ENCODE results near the gene CUL1.
A peak's percentile ranks its signal among the peaks of the same experiment; 100 is the strongest.
"Not testable (repeated sequence)": the region's sequence is repeated elsewhere in the genome, so short reads cannot be mapped to it uniquely, and the experiment has no call there.

Gene CUL1

GRCh38 chr7:148697256-148698006 is 1.3 kb upstream of the CUL1 start:
- peak; percentile 28 for DNase-seq (ENCODE audit: low spot score)

DNA sequence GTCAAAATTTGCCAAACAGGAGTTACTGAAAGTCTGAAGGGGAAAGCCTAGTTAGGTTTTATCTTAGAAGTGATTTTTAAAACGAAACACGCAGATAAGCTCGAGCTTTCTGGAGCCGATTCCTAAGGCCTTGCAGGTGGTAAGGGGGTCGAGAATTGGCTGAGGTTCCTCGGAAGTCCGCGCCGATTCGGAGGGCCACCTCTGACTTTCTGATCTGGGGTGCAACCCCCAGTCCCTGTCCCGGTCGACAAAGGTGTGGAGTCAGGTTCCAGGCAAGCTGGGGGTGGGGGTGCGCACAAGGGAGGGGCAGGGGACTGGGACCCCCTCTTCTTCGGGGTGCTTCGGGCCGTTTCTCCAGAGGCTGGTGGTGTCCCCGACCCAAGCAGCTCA is 701 bp upstream of the CUL1 start:
- DNase-seq (ENCODE audit: low spot score): no peak

DNA sequence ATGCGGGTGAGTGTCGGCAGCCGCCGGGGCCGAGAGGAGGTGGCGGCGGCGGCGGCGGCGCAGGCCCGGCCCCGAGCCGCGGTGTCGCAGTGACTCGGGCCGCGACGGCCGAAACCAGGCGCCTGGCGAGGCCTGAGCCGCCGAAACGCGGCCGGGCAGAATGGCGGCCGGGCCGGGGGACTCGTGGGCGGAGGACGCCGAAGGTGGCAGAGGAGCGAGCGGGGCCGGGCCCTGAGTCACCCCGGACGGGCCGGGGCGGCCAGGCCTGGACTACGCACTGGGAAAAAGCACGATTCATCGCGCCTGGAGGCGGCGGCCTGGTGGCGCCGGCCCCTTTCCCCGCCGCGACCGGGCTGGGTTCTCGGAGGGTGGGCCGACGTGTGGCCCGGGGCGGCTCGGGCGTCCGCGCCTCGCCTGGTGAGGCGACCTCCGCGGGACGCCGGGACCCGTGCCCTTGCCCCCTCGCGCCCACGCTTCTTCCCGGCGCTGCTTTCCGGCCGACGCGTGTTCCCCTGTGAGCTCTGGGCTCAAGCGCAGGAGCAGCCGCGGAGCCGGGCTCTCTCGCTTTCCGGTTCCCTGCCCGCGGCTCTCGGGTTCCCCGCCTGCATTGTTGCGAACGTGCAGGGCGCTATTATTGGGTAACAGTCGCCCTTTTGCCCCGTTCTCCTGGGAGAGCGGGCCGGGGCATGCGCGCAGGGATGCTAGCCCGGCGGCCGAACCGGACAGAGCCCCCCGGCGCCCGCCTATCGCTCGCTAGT is 500 bp downstream of the CUL1 start:
- peak; percentile 32 for DNase-seq (ENCODE audit: low spot score)

DNA sequence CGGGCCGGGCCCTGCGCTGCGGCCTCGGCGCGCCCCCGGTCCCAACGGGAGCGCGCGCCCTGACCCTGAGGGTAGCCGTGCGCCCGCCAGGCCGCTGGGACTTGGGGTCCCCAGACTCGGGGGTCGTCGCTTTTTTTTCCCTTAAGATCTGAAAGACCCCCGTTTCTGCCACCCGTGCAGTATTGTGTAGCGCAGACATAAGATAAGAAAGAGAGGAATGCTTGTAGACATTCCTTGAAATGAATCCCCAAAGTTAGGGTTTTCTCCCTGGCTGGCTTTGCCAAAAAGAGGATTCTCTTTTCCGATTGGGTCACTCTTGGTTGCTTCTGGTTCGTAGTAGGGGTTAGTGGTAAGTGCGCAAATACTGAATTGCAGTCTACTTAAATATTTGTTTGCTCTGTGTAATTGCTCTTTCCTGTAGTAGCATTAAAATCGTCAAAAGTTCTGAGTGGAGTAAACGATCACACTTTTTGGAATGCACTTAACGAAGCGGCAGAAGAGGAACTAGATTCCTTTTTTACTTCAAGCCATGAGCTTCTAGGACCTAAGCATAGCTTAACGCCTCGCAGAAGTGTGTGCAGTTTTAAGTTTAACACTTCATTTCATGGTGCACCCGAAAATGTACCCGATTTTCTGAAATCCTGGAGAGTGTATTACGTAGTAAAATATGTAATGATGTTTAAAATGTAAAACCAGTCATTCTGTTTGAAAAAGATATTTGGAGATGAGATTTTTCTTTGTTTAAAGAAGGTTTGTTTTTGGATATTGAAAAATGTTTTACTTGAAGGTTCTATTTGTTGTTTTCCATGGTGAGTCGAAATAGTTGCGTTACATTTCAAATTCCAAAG is 1.3 kb downstream of the CUL1 start:
- no peak for DNase-seq (ENCODE audit: low spot score)

GRCh38 chr7:148700661-148701064 is 2.0 kb downstream of the CUL1 start:
- peak; percentile 45 for DNase-seq (ENCODE audit: low spot score)

- DNase-seq (ENCODE audit: low spot score): no peak
Measured at GRCh38 chr7:148701414-148701813, 2.7 kb downstream of the CUL1 start.

GRCh38 chr7:148702876-148703670 is 4.4 kb downstream of the CUL1 start:
- DNase-seq (ENCODE audit: low spot score): no peak

- DNase-seq (ENCODE audit: low spot score): not testable (repeated sequence)
Measured at GRCh38 chr7:148703671-148703962, 4.9 kb downstream of the CUL1 start.

DNA sequence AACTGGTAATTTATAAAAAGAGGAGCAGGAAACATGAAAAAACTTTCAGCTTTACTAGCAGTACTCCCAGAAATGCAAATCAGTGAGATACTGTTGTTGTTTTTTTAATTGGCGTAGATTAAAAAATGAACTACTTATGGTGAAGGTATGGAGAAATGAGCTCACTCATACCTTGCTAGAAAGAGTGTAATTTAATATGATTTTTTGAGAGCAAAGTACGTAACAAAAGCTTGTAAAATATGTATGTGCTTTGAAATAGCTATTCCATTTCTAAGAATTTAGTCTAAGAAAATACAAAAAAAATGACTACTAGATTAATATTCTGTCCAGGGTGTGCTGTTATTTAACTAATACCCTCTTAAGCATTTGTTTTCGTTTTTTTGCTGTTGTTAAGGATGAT is 5.5 kb downstream of the CUL1 start:
- no peak for DNase-seq (ENCODE audit: low spot score)

DNA sequence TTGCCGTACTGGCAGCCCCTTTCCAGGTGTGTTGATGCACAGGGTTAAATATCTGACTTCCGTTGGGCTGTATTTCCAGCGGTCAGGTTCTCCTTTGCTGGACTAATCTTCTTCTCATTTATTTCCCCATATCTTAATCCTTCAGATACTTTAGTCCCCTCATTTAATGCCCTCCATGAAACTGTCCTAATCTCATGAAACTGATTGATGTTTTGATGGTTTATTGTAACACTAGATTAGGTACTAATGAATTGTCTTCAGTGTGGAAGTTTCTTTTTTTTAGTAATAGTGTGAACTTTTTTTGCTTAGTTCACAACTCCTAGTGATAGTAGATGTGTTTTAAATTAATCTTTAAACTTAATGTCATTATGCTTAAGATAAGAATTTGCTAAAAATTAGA is 6.3 kb downstream of the CUL1 start:
- no peak for DNase-seq (ENCODE audit: low spot score)

GRCh38 chr7:148706368-148706767 is 7.7 kb downstream of the CUL1 start:
- DNase-seq (ENCODE audit: low spot score): no peak

GRCh38 chr7:148708026-148708885 is 9.6 kb downstream of the CUL1 start:
- DNase-seq (ENCODE audit: low spot score): no peak

- DNase-seq (ENCODE audit: low spot score): no peak
Measured at GRCh38 chr7:148709014-148709413, 10.3 kb downstream of the CUL1 start.

DNA sequence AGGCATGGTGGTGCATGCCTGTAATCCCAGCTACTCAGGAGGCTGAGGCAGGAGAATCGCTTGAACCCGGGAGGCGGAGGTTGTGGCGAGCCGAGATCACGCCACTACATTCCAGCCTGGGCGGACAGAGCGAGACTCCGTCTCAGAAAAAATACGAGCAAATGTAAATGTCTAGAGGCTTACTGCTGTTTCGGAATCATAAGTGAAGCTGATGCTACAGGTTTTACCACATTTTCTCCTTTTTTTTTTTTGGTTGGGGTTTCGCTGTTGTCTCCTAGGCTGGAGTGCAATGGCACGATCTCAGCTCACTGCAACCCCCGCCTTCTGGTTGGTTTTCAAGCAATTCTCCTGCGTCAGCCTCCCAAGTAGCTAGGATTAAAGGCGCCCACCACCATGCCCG is 11.7 kb downstream of the CUL1 start:
- DNase-seq (ENCODE audit: low spot score): not testable (repeated sequence)

GRCh38 chr7:148711191-148712102 is 12.7 kb downstream of the CUL1 start:
- no peak for DNase-seq (ENCODE audit: low spot score)

DNA sequence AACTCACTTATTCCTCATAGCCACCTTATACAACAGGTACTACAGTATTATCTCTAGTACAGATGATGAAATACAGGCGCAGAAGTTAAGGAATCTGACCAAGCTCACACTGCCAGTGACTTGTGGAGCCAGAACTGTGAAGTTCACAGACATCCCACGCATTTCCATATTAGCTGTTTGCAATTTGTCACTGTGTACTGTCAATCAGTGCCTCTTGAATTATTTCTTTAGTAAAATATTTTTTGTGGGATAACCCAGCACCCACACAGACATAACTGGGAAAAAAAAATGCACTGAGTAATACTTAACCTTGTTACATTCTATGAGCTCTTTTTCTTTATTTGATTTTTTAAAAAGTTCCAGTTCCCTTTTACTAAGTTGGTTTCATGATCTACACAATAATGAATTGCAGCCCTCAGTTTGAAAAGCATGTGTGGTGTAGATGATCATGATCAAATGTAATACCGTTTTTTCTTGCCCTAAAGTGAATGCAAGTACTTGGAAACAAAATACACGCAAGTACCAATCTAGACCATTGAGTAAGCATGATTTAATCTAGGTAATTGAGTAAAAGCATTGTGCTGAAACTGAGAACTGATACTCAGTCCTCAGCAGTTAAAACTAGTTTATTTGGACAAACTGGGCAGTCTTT is 14.1 kb downstream of the CUL1 start:
- no peak for DNase-seq (ENCODE audit: low spot score)

DNA sequence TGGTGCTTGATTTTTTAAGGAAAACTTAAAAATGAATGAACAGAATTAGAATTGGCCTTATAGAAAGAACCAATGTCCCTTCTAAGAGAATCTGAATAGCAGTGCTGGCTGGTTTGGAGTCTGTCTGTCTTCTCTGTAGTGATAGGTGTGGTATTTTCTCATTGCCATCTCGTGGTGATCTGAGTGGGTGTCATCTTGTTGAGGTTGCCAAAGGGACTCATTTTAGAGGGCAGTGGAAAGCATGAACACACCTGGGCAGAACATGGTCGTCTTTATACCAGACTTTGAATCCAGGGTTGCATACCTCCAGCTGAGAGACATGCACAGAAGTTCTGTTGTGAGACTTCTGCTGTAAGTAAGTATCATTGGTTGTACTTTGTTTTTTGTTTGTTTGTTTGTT is 15.8 kb downstream of the CUL1 start:
- DNase-seq (ENCODE audit: low spot score): no peak

DNA sequence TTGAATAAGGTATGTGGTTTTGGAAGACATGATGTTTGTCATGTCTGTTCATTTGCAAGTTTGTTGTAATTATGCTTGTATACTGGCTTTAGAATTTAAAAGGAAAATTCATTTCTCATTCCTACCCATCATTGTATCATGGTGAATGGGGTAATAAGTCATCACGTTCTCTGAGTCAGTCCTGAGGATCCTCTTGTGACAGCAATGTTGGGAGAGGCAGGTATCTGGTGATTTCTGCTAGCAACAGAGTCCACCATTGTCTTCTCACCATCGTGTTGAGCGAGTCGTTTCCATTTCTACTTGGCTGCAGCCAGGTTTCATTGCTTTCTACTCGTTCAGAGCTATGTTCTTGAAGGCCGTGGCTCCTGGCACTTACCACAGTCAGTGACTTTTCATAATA is 16.3 kb downstream of the CUL1 start:
- DNase-seq (ENCODE audit: low spot score): no peak

GRCh38 chr7:148717266-148717793 is 18.6 kb downstream of the CUL1 start:
- DNase-seq (ENCODE audit: low spot score): no peak
